CD8-positive, alpha-beta memory T cell (primary cell): ENCODE measurements around the gene PSRC1. TPM values are rescaled to one million over a fixed set of nuclear protein-coding genes. Genes with fewer than 3 reads are reported as not detected.

Source experiments
- CTCF ChIA-PET: fragments of 350-600 bp; sonication (Branson Sonifier 250); formaldehyde crosslinking; loops from one replicate; lab custom pipeline; 2021; ENCODE audit warnings: antibody characterized with exemption; lab: Charles Lee
- POLR2A ChIA-PET: fragments of 350-600 bp; sonication (Branson Sonifier 250); formaldehyde crosslinking; loops from one replicate; lab custom pipeline; 2021; ENCODE audit warnings: antibody characterized with exemption; lab: Charles Lee
- DNase-seq, 5 donors: peaks; one replicate each; pipeline versions ENCODE4 v3.0.0 to v3.0.0-alpha.2; 2020 to 2022; ENCODE audit warnings: mixed read lengths in 1 of 5
- H3K27ac ChIP-seq: one replicate; pipeline ENCODE4 v1.7.0; 2013; ENCODE audit warnings: low read depth, mild to moderate bottlenecking, low read length, moderate library complexity
- H3K27me3 ChIP-seq: 2 replicates; pipeline ENCODE4 v1.7.0; 2013; ENCODE audit warnings: low read length, mild to moderate bottlenecking; ENCODE audit not compliant: insufficient read depth, poor library complexity, severe bottlenecking
- H3K36me3 ChIP-seq: 2 replicates; pipeline ENCODE4 v1.7.0; 2013; ENCODE audit warnings: mild to moderate bottlenecking, low read length, moderate library complexity; ENCODE audit not compliant: insufficient read depth
- H3K4me1 ChIP-seq: 2 replicates; pipeline ENCODE4 v1.7.0; 2013; ENCODE audit warnings: mild to moderate bottlenecking, low read length, moderate library complexity; ENCODE audit not compliant: insufficient read depth
- H3K4me3 ChIP-seq: 2 replicates; pipeline ENCODE4 v1.7.0; 2013; ENCODE audit warnings: mild to moderate bottlenecking, low read length
- H3K9me3 ChIP-seq: 2 replicates; pipeline ENCODE4 v1.7.0; 2013; ENCODE audit warnings: mild to moderate bottlenecking, low read length
- H3K27ac Mint-ChIP-seq, 8 donors: one replicate each; pipeline ENCODE4 v1.8.0; 2020 to 2021; ENCODE audit warnings: mixed read lengths in 8 of 8, mild to moderate bottlenecking in 6 of 8, inconsistent platforms in 3 of 8, moderate library complexity in 3 of 8
- H3K27me3 Mint-ChIP-seq, 2 donors: one replicate each; pipeline ENCODE4 v1.8.0; 2020 to 2021; ENCODE audit warnings: mixed read lengths in 2 of 2, mild to moderate bottlenecking in 1 of 2, moderate library complexity in 1 of 2
- H3K36me3 Mint-ChIP-seq, 3 donors: one replicate each; pipeline ENCODE4 v1.8.0; 2020 to 2021; ENCODE audit warnings: mixed read lengths in 3 of 3, inconsistent platforms in 1 of 3, mild to moderate bottlenecking in 1 of 3
- H3K4me1 Mint-ChIP-seq, 3 donors: one replicate each; pipeline ENCODE4 v1.8.0; 2020 to 2021; ENCODE audit warnings: mixed read lengths in 3 of 3, inconsistent platforms in 1 of 3, mild to moderate bottlenecking in 1 of 3
- H3K4me3 Mint-ChIP-seq, 7 donors: one replicate each; pipeline ENCODE4 v1.8.0; 2020 to 2021; ENCODE audit warnings: mixed read lengths in 7 of 7, mild to moderate bottlenecking in 6 of 7, moderate library complexity in 4 of 7, inconsistent platforms in 2 of 7
- H3K9me3 Mint-ChIP-seq, 5 donors: one replicate each; pipeline ENCODE4 v1.8.0; 2020 to 2022; ENCODE audit warnings: mixed read lengths in 5 of 5, mild to moderate bottlenecking in 3 of 5, moderate library complexity in 2 of 5, inconsistent platforms in 1 of 5
- polyA plus RNA-seq: library from polyadenylated mRNA; unstranded; fragments of 300-500 nt; fragmentation: Illumina TruSeq; gene quantifications from one replicate; pipeline ENCODE4 v1.2.3, GENCODE V29; 2021
- total RNA-seq, 2 experiments: library from RNA; stranded (reverse); gene quantifications; one replicate each; pipeline ENCODE4 v1.2.3, GENCODE V29; 2021

The PSRC1 gene
- total and polyA plus RNA-seq, 3 experiments from 2014 or later, result 0.59 to 5.8 (median 5.4) TPM

- ChIA-PET POLR2A (no interaction called here), CTCF (interaction anchor here (0.6 to 1.6 kb wide), 6 partner anchors 9 to 257 kb away, joined by 3 to 4 read pairs (median 4); no protein-coding TSS in a partner anchor)
- no peaks in the 10 kb centered on the region for H3K9me3 ChIP-seq
- H3K4me1 Mint-ChIP-seq, result peaks cover 0 to 4% (median 2%) of the 10 kb centered on the region in 3 donors
- peaks cover 0 to 3% (median 0%) of the 10 kb centered on the region in 3 donors for H3K36me3 Mint-ChIP-seq
- no peak overlapping the region for H3K27ac ChIP-seq
- no peaks in the 10 kb centered on the region for H3K27me3 ChIP-seq
- no peaks in the 10 kb centered on the region for H3K9me3 Mint-ChIP-seq
- peaks cover 0 to 2% of the 10 kb centered on the region in 2 donors for H3K27me3 Mint-ChIP-seq
- no peak overlapping the region for H3K27ac Mint-ChIP-seq
- H3K36me3 ChIP-seq, result no peaks in the 10 kb centered on the region
- no peak overlapping the region for H3K4me3 Mint-ChIP-seq
- no peak for DNase-seq
- H3K4me3 ChIP-seq, result no peak overlapping the region
- no peaks in the 10 kb centered on the region for H3K4me1 ChIP-seq
These were observed 19.7 kb downstream of the PSRC1 start for GRCh38 chr1:109263234-109263596.

GRCh38 chr1:109262231-109263055 is 20.5 kb downstream of the PSRC1 start:
- no peaks in the 10 kb centered on the region for H3K9me3 ChIP-seq
- Mint-ChIP-seq H3K27ac (no peak overlapping the region), H3K36me3 (peaks cover 0 to 2% (median 0%) of the 10 kb centered on the region in 3 donors), H3K27me3 (peaks cover 0 to 2% of the 10 kb centered on the region in 2 donors), H3K9me3 (no peaks in the 10 kb centered on the region), H3K4me3 (no peak overlapping the region), H3K4me1 (peaks cover 0 to 4% (median 2%) of the 10 kb centered on the region in 3 donors)
- POLR2A ChIA-PET, result no interaction called here
- no peak overlapping the region for H3K4me3 ChIP-seq
- DNase-seq, result no peak
- no peaks in the 10 kb centered on the region for H3K4me1 ChIP-seq
- H3K27ac ChIP-seq, result no peak overlapping the region
- CTCF ChIA-PET, result interaction anchor here (0.6 to 1.6 kb wide), 6 partner anchors 9 to 269 kb away, joined by 3 to 4 read pairs (median 4); no protein-coding TSS in a partner anchor
- H3K27me3 ChIP-seq, result no peaks in the 10 kb centered on the region
- no peaks in the 10 kb centered on the region for H3K36me3 ChIP-seq

- CTCF ChIA-PET, result interaction anchor here (1.0 to 1.6 kb wide), 3 partner anchors 8 to 270 kb away, joined by 3 to 4 read pairs (median 4); no protein-coding TSS in a partner anchor
- H3K9me3 Mint-ChIP-seq, result no peaks in the 10 kb centered on the region
- no peaks in the 10 kb centered on the region for H3K36me3 ChIP-seq
These were observed 21.4 kb downstream of the PSRC1 start for GRCh38 chr1:109261578-109261977.

GRCh38 chr1:109261006-109261405 is 21.9 kb downstream of the PSRC1 start:
- H3K4me3 Mint-ChIP-seq, result no peak overlapping the region
- Histone ChIP-seq H3K4me1 (no peaks in the 10 kb centered on the region), H3K9me3 (no peaks in the 10 kb centered on the region), H3K36me3 (no peaks in the 10 kb centered on the region), H3K27me3 (no peaks in the 10 kb centered on the region), H3K4me3 (no peak overlapping the region), H3K27ac (no peak overlapping the region)
- ChIA-PET CTCF (interaction anchor here (1.0 to 1.2 kb wide), 2 partner anchors 231 to 271 kb away, joined by 3 to 4 read pairs; no protein-coding TSS in a partner anchor), POLR2A (no interaction called here)
- peaks cover 0 to 2% (median 0%) of the 10 kb centered on the region in 3 donors for H3K36me3 Mint-ChIP-seq
- peaks cover 0 to 7% (median 2%) of the 10 kb centered on the region in 3 donors for H3K4me1 Mint-ChIP-seq
- H3K27ac Mint-ChIP-seq, result no peak overlapping the region
- no peaks in the 10 kb centered on the region for H3K27me3 Mint-ChIP-seq
- no peak for DNase-seq
- no peaks in the 10 kb centered on the region for H3K9me3 Mint-ChIP-seq

More at GRCh38 chr1:109261578-109261977, 21.4 kb downstream of the PSRC1 start:
- Histone ChIP-seq H3K4me3 (no peak overlapping the region), H3K27me3 (no peaks in the 10 kb centered on the region), H3K4me1 (no peaks in the 10 kb centered on the region), H3K9me3 (no peaks in the 10 kb centered on the region), H3K27ac (no peak overlapping the region)
- Mint-ChIP-seq H3K27me3 (no peaks in the 10 kb centered on the region), H3K4me3 (no peak overlapping the region), H3K4me1 (peaks cover 0 to 4% (median 2%) of the 10 kb centered on the region in 3 donors), H3K36me3 (peaks cover 0 to 2% (median 0%) of the 10 kb centered on the region in 3 donors), H3K27ac (no peak overlapping the region)
- no peak for DNase-seq
- POLR2A ChIA-PET, result no interaction called here

GRCh38 chr1:109259674-109260557 is 23.0 kb downstream of the PSRC1 start:
- H3K27ac ChIP-seq, result no peak overlapping the region
- no peaks in the 10 kb centered on the region for H3K27me3 ChIP-seq
- H3K4me3 ChIP-seq, result no peak overlapping the region
- H3K4me1 ChIP-seq, result no peaks in the 10 kb centered on the region
- no peak for DNase-seq
- Mint-ChIP-seq H3K27me3 (no peaks in the 10 kb centered on the region), H3K9me3 (no peaks in the 10 kb centered on the region), H3K4me1 (peaks cover 0 to 10% (median 2%) of the 10 kb centered on the region in 3 donors), H3K27ac (peak overlapping the region in 1 of 8 donors; percentile 47), H3K4me3 (no peak overlapping the region), H3K36me3 (peaks cover 0 to 2% (median 0%) of the 10 kb centered on the region in 3 donors)
- POLR2A ChIA-PET, result no interaction called here
- H3K36me3 ChIP-seq, result no peaks in the 10 kb centered on the region
- CTCF ChIA-PET, result no interaction called here
- H3K9me3 ChIP-seq, result no peaks in the 10 kb centered on the region

- POLR2A ChIA-PET, result no interaction called here
- H3K9me3 Mint-ChIP-seq, result no peaks in the 10 kb centered on the region
These were observed 24.2 kb downstream of the PSRC1 start for GRCh38 chr1:109258481-109259466.

More at GRCh38 chr1:109258481-109259466, 24.2 kb downstream of the PSRC1 start:
- peaks cover 0 to 14% (median 4%) of the 10 kb centered on the region in 3 donors for H3K4me1 Mint-ChIP-seq
- CTCF ChIA-PET, result no interaction called here
- no peaks in the 10 kb centered on the region for H3K27me3 Mint-ChIP-seq
- H3K36me3 Mint-ChIP-seq, result peaks cover 0 to 2% (median 0%) of the 10 kb centered on the region in 3 donors
- H3K4me1 ChIP-seq, result no peaks in the 10 kb centered on the region
- no peaks in the 10 kb centered on the region for H3K36me3 ChIP-seq
- H3K27ac Mint-ChIP-seq, result no peak overlapping the region
- no peak overlapping the region for H3K4me3 ChIP-seq
- H3K27me3 ChIP-seq, result no peaks in the 10 kb centered on the region
- H3K4me3 Mint-ChIP-seq, result no peak overlapping the region
- H3K9me3 ChIP-seq, result no peaks in the 10 kb centered on the region
- H3K27ac ChIP-seq, result no peak overlapping the region
- DNase-seq, result no peak
